ENCODE results near the gene ZNF32. TPM values are rescaled to one million over a fixed set of nuclear protein-coding genes. Genes with fewer than 3 reads are reported as not detected.

ZNF32 gene
- total RNA-seq, 4 donors from 2014 or later, result 54.8 to 77.7 (median 57.4) TPM

DNA sequence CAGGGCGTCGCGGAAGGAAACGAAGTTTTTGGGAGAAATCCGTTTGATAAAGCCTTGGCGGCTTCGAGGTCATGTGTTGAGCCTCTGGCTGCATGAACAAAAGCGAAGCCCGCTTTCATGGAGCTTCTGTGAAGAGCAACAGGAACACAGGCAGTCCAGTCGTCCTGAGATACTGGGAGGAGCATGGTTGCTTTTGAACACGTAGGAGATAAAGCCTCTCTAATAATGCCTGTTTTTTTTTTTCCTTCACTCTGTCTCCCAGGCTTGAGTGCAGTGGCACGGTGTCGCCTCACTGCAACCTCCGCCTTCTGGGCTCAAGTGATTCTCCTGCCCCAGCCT lies 473 bp upstream of the ZNF32 start:
- peaks cover 6 to 29% (median 26%) of the 10 kb centered on the region in 4 donors for H3K9me3 ChIP-seq
- no peak for TF ChIP-seq POLR2A (IDR thresholded peaks at IDR 0.05; ENCODE audit: low read depth)
- TF ChIP-seq EP300 (IDR thresholded peaks at IDR 0.05), result no peak
- TF ChIP-seq, protein P1, sequence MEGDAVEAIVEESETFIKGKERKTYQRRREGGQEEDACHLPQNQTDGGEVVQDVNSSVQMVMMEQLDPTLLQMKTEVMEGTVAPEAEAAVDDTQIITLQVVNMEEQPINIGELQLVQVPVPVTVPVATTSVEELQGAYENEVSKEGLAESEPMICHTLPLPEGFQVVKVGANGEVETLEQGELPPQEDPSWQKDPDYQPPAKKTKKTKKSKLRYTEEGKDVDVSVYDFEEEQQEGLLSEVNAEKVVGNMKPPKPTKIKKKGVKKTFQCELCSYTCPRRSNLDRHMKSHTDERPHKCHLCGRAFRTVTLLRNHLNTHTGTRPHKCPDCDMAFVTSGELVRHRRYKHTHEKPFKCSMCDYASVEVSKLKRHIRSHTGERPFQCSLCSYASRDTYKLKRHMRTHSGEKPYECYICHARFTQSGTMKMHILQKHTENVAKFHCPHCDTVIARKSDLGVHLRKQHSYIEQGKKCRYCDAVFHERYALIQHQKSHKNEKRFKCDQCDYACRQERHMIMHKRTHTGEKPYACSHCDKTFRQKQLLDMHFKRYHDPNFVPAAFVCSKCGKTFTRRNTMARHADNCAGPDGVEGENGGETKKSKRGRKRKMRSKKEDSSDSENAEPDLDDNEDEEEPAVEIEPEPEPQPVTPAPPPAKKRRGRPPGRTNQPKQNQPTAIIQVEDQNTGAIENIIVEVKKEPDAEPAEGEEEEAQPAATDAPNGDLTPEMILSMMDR (IDR thresholded peaks at IDR 0.05), result no peak
- no peak for TF ChIP-seq POLR2AphosphoS5 (IDR thresholded peaks at IDR 0.05)
- 23% methylated on average over 14 of the region's 14 CpGs for WGBS
- H3K36me3 ChIP-seq, result peaks cover 19 to 30% (median 23%) of the 10 kb centered on the region in 4 donors
- peaks cover 7 to 17% (median 13%) of the 10 kb centered on the region in 4 donors for H3K4me1 ChIP-seq
- peak overlapping the region; percentile 71 to 90 (median 80) for H3K4me3 ChIP-seq
- no peak for DNase-seq (ENCODE audit: extremely low spot score)
- intact Hi-C loops (cut with DNase I), result no loop called here
- peaks cover 0 to 9% (median 0%) of the 10 kb centered on the region in 4 donors for H3K27me3 ChIP-seq
- peak overlapping the region; percentile 79 to 89 (median 82) for H3K27ac ChIP-seq (replicated peaks in 1 of 4)

DNA sequence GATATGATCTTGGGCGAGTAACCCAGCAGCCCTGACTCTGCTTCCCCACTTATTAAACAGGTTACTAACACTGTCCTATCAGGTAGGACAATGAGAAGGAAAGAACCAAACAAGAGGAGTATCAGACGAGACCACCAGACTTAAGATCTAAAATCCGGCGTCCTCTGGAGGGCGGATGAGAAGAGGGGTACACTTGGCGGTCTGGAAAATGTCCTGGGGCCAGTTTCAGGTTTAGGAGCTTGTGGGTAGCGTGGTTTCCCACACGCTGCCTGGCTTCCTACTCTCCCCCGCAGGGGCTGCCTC lies 635 bp downstream of the ZNF32 start:
- intact Hi-C loops (cut with DNase I), result no loop called here
- DNase-seq (ENCODE audit: extremely low spot score), result no peak
- H3K9me3 ChIP-seq, result peaks cover 17 to 40% (median 37%) of the 10 kb centered on the region in 4 donors
- H3K36me3 ChIP-seq, result peaks cover 30 to 41% (median 34%) of the 10 kb centered on the region in 4 donors
- 48% methylated on average over 9 of the region's 9 CpGs for WGBS
- H3K4me3 ChIP-seq, result peak overlapping the region; percentile 71 to 90 (median 80)
- TF ChIP-seq POLR2AphosphoS5 (IDR thresholded peaks at IDR 0.05) (no peak), POLR2A (IDR thresholded peaks at IDR 0.05; ENCODE audit: low read depth) (no peak), EP300 (IDR thresholded peaks at IDR 0.05) (no peak)
- TF ChIP-seq, protein P1 (IDR thresholded peaks at IDR 0.05), result no peak
- H3K4me1 ChIP-seq, result peaks cover 7 to 17% (median 13%) of the 10 kb centered on the region in 4 donors
- peaks cover 0 to 3% (median 0%) of the 10 kb centered on the region in 4 donors for H3K27me3 ChIP-seq
- H3K27ac ChIP-seq (replicated peaks in 1 of 4), result peak overlapping the region; percentile 79 to 89 (median 82)

DNA sequence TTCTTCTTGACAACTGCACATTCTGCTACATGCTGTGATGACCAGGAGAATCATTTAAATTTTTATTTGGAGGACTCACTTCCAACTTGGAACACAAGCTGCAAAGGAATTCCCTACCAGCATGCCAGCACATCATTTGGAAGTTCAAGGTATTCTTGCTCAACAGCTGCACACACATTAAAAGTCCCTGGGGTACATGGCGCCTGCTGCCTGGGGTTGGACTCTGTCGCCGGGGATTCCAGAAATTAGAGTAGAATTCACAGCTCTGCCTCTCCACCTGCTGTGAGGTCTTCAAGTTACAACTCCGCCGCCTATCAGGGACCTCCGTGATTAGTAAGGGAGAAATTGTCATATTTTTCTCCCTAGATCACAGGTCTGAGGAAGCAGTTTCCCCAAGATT lies 1.1 kb downstream of the ZNF32 start:
- TF ChIP-seq EP300 (IDR thresholded peaks at IDR 0.05) (no peak), POLR2A (IDR thresholded peaks at IDR 0.05; ENCODE audit: low read depth) (no peak), POLR2AphosphoS5 (IDR thresholded peaks at IDR 0.05) (no peak)
- TF ChIP-seq, protein P1 (IDR thresholded peaks at IDR 0.05), result no peak
- H3K4me1 ChIP-seq, result peaks cover 7 to 17% (median 13%) of the 10 kb centered on the region in 4 donors
- H3K9me3 ChIP-seq, result peaks cover 20 to 45% (median 42%) of the 10 kb centered on the region in 4 donors
- intact Hi-C loops (cut with DNase I), result no loop called here
- H3K36me3 ChIP-seq, result peaks cover 32 to 46% (median 36%) of the 10 kb centered on the region in 4 donors
- H3K27me3 ChIP-seq, result no peaks in the 10 kb centered on the region
- peak overlapping the region; percentile 71 to 90 (median 80) for H3K4me3 ChIP-seq
- DNase-seq (ENCODE audit: extremely low spot score), result no peak
- H3K27ac ChIP-seq (replicated peaks in 1 of 4), result no peak overlapping the region
- WGBS, result 95% methylated on average over 6 of the region's 6 CpGs

DNA sequence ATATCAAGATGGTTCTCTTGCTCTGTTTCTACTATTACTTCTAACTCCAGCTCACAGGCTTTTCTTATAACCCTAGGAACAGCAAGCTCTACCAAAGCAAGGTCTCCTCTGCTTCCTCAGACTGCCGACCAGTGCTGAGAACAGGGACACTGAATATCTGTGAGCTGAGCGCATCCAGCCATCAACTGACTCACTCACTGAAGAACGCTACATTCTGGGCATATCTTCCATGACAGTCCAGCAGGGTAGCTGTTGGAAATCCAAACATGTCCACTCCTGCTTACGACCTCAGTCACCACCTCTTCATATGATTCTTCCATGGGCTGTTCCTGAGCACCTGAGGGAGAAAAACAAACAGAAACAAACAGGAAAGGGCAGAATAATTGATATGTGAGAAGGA lies 2.8 kb downstream of the ZNF32 start:
- no peak for TF ChIP-seq POLR2AphosphoS5 (IDR thresholded peaks at IDR 0.05)
- peaks cover 33 to 51% (median 42%) of the 10 kb centered on the region in 4 donors for H3K36me3 ChIP-seq
- WGBS, result 99% methylated on average over 4 of the region's 4 CpGs
- H3K27me3 ChIP-seq, result no peaks in the 10 kb centered on the region
- H3K4me3 ChIP-seq, result no peak overlapping the region
- H3K27ac ChIP-seq (replicated peaks in 1 of 4), result no peak overlapping the region
- intact Hi-C loops (cut with DNase I), result no loop called here
- H3K4me1 ChIP-seq, result peaks cover 7 to 17% (median 13%) of the 10 kb centered on the region in 4 donors
- H3K9me3 ChIP-seq, result peaks cover 25 to 61% (median 59%) of the 10 kb centered on the region in 4 donors
- no peak for DNase-seq (ENCODE audit: extremely low spot score)

DNA sequence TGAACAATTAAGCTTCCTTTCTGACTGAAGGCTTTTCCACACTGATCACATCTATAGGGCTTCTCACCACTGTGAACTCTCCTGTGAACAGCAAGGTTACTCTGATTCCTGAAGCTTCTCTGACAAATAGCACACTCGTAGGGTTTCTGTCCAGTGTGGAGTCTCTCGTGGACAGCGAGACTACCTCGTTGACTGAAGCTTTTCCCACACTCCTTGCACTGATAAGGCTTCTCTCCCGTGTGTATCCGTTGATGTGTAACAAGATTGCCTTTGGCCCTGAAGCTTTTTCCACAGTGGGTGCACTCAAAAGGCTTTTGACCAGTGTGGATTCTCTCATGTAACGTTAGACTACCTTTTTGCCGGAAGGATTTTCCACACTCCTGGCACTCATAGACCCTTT lies 4.4 kb downstream of the ZNF32 start:
- Histone ChIP-seq H3K36me3 (peaks cover 33 to 51% (median 42%) of the 10 kb centered on the region in 4 donors), H3K9me3 (peaks cover 25 to 74% (median 73%) of the 10 kb centered on the region in 4 donors), H3K27me3 (no peaks in the 10 kb centered on the region), H3K4me3 (peak overlapping the region in 1 of 4 donors; percentile 4), H3K27ac (replicated peaks in 1 of 4) (no peak overlapping the region), H3K4me1 (peaks cover 3 to 14% (median 9%) of the 10 kb centered on the region in 4 donors)
- DNase-seq (ENCODE audit: extremely low spot score), result no peak
- intact Hi-C loops (cut with DNase I), result no loop called here
- WGBS, result 99% methylated on average over 8 of the region's 8 CpGs
- TF ChIP-seq POLR2A (IDR thresholded peaks at IDR 0.05; ENCODE audit: low read depth) (no peak), POLR2AphosphoS5 (IDR thresholded peaks at IDR 0.05) (no peak), EP300 (IDR thresholded peaks at IDR 0.05) (no peak)
- TF ChIP-seq, protein P1 (IDR thresholded peaks at IDR 0.05), result no peak
